ENCODE results near the gene SUGCT. TPM values are rescaled to one million over a fixed set of nuclear protein-coding genes. Genes with fewer than 3 reads are reported as not detected.

SUGCT gene
- total and polyA plus RNA-seq, 9 of the 15 experiments (the other 6 are each of a cell fraction or from before 2014, with no cell fraction given), result 0.58 to 2.5 (median 1.4) TPM

- intact Hi-C loops (cut with micrococcal nuclease) (no loop called here), in situ Hi-C loops (cut with MboI) (no loop called here)
- ChIA-PET CTCF (ENCODE audit: low intra/inter-chr PET ratio) (no interaction called here), POLR2A (no interaction called here)
- no peak overlapping the region for H2AFZ ChIP-seq (ENCODE audit: low read depth, low read length)
- no peak overlapping the region for H3K4me3 ChIP-seq
- H3K4me2 ChIP-seq (ENCODE audit: insufficient read depth, low read length), result no peak overlapping the region
- no TSS peak for BruUV-seq (replicated peaks)
- no peak for DNase-seq (ENCODE audit: extremely low read depth in 1 of 4, low spot score in 3 of 4)
- no peak overlapping the region for H3K27ac ChIP-seq (ENCODE audit: extremely low read depth, low read depth, low read length)
- H3K4me1 ChIP-seq (replicated peaks in 1 of 2; ENCODE audit: control insufficient read depth in 2 of 2, insufficient read depth in 2 of 2, low read length in 2 of 2), result no peaks in the 10 kb centered on the region
- no peaks in the 10 kb centered on the region; the same call in 1 of the 2 replicates for H3K9me3 ChIP-seq (replicated peaks; ENCODE audit: control insufficient read depth, insufficient read depth, low read depth, low read length)
- H3K27me3 ChIP-seq (ENCODE audit: control insufficient read depth in 2 of 2, insufficient read depth in 2 of 2, low read length in 2 of 2), result no peaks in the 10 kb centered on the region
- H4K20me1 ChIP-seq (replicated peaks; ENCODE audit: control insufficient read depth, insufficient read depth, low read length), result no peaks in the 10 kb centered on the region
- FAIRE-seq, result no peak
- H3K9me1 ChIP-seq (ENCODE audit: control insufficient read depth, insufficient read depth, low read length), result no peaks in the 10 kb centered on the region
- no peak overlapping the region for H3K9ac ChIP-seq (ENCODE audit: insufficient read depth in 1 of 2, low read depth in 2 of 2, low read length in 2 of 2)
- no peaks in the 10 kb centered on the region for H3K79me2 ChIP-seq (ENCODE audit: control insufficient read depth, insufficient read depth, low read length)
- ATAC-seq, result no peak
- TF ChIP-seq NBN (IDR thresholded peaks at IDR 0.05; ENCODE audit: low read depth), result no peak
- TF ChIP-seq JUND (IDR thresholded peaks at IDR 0.05; ENCODE audit: borderline replicate concordance, low read depth, low read length), result no peak
- TF ChIP-seq JUND (tag; IDR thresholded peaks at IDR 0.05; ENCODE audit: borderline replicate concordance, low read depth, low read length), result no peak
- no peaks in the 10 kb centered on the region for H3K36me3 ChIP-seq (ENCODE audit: control insufficient read depth, insufficient read depth, low read length)
- 4% methylated on average over 5 of the region's 5 CpGs for WGBS (ENCODE audit: insufficient coverage, low coverage, missing lambda C conversion rate)
Observed at GRCh38 chr7:40402661-40403060, 267.9 kb downstream of the SUGCT start.

- H3K27ac ChIP-seq (ENCODE audit: extremely low read depth, low read depth, low read length), result no peak overlapping the region
- in situ Hi-C loops (cut with MboI) (no loop called here), intact Hi-C loops (cut with micrococcal nuclease) (no loop called here)
- no peaks in the 10 kb centered on the region; the same call in 1 of the 2 replicates for H3K9me3 ChIP-seq (replicated peaks; ENCODE audit: control insufficient read depth, insufficient read depth, low read depth, low read length)
- no peak overlapping the region for H3K4me2 ChIP-seq (ENCODE audit: insufficient read depth, low read length)
- H4K20me1 ChIP-seq (replicated peaks; ENCODE audit: control insufficient read depth, insufficient read depth, low read length), result no peaks in the 10 kb centered on the region
- DNase-seq (ENCODE audit: extremely low read depth in 1 of 4, low spot score in 3 of 4) (no peak), FAIRE-seq (no peak), ATAC-seq (no peak)
- H3K9me1 ChIP-seq (ENCODE audit: control insufficient read depth, insufficient read depth, low read length), result no peaks in the 10 kb centered on the region
- no peak overlapping the region for H2AFZ ChIP-seq (ENCODE audit: low read depth, low read length)
- ChIA-PET POLR2A (no interaction called here), CTCF (ENCODE audit: low intra/inter-chr PET ratio) (no interaction called here)
- no peak overlapping the region for H3K9ac ChIP-seq (ENCODE audit: insufficient read depth in 1 of 2, low read depth in 2 of 2, low read length in 2 of 2)
- no peaks in the 10 kb centered on the region for H3K79me2 ChIP-seq (ENCODE audit: control insufficient read depth, insufficient read depth, low read length)
- no peaks in the 10 kb centered on the region for H3K4me1 ChIP-seq (replicated peaks in 1 of 2; ENCODE audit: control insufficient read depth in 2 of 2, insufficient read depth in 2 of 2, low read length in 2 of 2)
- H3K4me3 ChIP-seq, result no peak overlapping the region
- WGBS (ENCODE audit: insufficient coverage, low coverage, missing lambda C conversion rate), result 0% methylated on average over 3 of the region's 3 CpGs
- no peaks in the 10 kb centered on the region for H3K36me3 ChIP-seq (ENCODE audit: control insufficient read depth, insufficient read depth, low read length)
- BruUV-seq (replicated peaks), result no TSS peak
- H3K27me3 ChIP-seq (ENCODE audit: control insufficient read depth in 2 of 2, insufficient read depth in 2 of 2, low read length in 2 of 2), result no peaks in the 10 kb centered on the region
- TF ChIP-seq HIVEP1 (CRISPR knock-in tag; IDR thresholded peaks at IDR 0.05) (no peak), TRIM24 (IDR thresholded peaks at IDR 0.05) (peak in 1 of 2 experiments; percentile 36; a peak in 1 of 4 replicates), PURB (CRISPR knock-in tag; IDR thresholded peaks at IDR 0.05; ENCODE audit: low read depth) (no peak), ATF1 (CRISPR knock-in tag; IDR thresholded peaks at IDR 0.05) (no peak), ATF1 (tag; IDR thresholded peaks at IDR 0.05) (no peak), NR2C1 (IDR thresholded peaks at IDR 0.05) (no peak), NR2C1 (tag; IDR thresholded peaks at IDR 0.05) (no peak), MTF1 (CRISPR knock-in tag; IDR thresholded peaks at IDR 0.05; ENCODE audit: borderline replicate concordance) (no peak), BACH1 (tag; IDR thresholded peaks at IDR 0.05) (peak; percentile 32; the same call in 1 of the 2 replicates), LCOR (CRISPR knock-in tag; IDR thresholded peaks at IDR 0.05) (no peak), ZBTB8A (IDR thresholded peaks at IDR 0.05; ENCODE audit: partially characterized antibody) (no peak), FOXP1 (CRISPR knock-in tag; IDR thresholded peaks at IDR 0.05) (no peak), NFRKB (IDR thresholded peaks at IDR 0.05; ENCODE audit: low read depth) (no peak), CXXC5 (CRISPR knock-in tag; IDR thresholded peaks at IDR 0.05) (no peak), SRSF7 (optimal IDR thresholded peaks at IDR 0.05; ENCODE audit: low read depth, low read length) (no peak), CEBPB (tag; IDR thresholded peaks at IDR 0.05) (peak; percentile 60), SLC30A9 (CRISPR knock-in tag; IDR thresholded peaks at IDR 0.05) (no peak), PML (IDR thresholded peaks at IDR 0.05; ENCODE audit: low read length) (no peak)
Observed at GRCh38 chr7:40403703-40404476, 269.1 kb downstream of the SUGCT start.

All from K562 (cell line).